HG02610 (cell line): ENCODE results near the gene CACNG6.

Experiments
- ATAC-seq: cut with Tn5 transposase; IDR thresholded peaks from one replicate; pipeline ENCODE4 v1.9.1; 2021; ENCODE audit warnings: mild to moderate bottlenecking, moderate library complexity; ENCODE audit not compliant: unreplicated experiment

The CACNG6 gene

DNA sequence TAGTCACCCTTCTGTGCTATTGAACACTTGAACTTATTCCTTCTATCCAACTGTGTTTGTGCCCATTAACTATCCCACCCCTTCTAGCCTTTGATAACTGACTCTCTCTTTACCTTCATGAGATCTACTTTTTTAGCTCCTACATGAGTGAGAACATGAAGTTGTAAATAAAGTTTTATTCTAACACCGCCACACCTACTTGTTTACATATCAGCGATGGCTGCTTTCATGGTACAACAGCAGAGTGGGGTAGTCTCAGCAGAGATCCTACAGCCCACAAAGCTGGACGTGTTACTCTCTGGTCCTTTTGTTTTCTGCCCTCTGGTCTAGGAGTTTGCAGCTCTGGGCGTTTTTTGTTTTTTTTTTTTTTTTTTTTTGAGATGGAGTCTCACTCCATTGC is 48.6 kb downstream of the CACNG6 start:
- ATAC-seq, result no peak

DNA sequence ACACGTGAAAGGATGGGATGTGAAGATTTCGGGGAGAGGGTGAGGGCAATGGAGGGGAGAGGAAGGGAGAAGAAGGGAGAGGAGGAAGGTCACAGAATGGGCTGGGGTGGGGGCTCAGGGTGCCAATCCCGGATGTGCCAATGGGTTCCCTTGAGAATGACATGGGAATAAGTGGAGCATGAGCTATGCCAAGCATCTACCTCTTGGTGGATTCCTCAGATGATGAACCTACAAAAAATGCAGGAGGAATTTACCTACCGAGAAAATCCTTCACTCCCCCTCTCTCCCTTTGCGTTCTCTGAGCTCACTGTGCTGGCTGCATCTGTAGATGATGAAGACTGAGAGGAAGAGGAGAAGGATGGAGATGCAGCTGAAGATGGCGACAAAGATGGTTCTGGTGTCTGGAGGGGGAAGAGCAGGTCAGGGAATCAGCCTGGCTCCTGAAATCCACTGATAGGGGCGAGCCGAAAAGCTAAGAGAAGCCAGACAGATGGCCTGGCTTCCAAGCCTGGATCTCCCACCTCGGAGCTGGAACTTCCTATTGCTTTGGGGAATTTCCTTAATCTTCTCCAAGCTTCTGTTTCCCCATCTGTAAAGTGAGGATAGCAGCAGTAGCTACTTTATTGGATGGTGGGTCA is 50.7 kb downstream of the CACNG6 start:
- ATAC-seq, result no peak

DNA sequence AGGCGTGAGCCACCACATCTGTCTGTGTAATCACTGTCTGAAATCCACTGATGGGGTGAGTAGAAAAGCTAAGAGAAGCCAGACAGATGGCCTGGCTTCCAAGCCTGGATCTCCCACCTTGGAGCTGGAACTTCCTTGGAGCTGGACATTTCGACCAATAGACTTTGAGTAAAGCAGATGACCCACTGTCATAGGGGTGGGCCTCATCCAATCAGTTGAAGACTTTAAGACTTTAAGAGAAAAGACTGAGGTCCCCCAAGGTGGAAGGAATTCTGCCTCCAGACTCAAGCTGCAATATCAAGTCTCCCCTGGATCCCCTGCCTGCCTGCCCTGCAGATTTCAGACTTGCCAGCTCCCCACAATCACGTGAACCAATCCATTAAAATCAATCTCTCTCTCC is 51.6 kb downstream of the CACNG6 start:
- ATAC-seq, result no peak

- no peak for ATAC-seq
Measured at GRCh38 chr19:54045771-54046170, 54.3 kb downstream of the CACNG6 start.

- ATAC-seq, result no peak
Measured at GRCh38 chr19:54047616-54048015, 56.2 kb downstream of the CACNG6 start.
